Omental fat pad (tissue), 4 donors: Measurements from ENCODE around the gene SERPING1. TPM values are rescaled to one million over a fixed set of nuclear protein-coding genes. Genes with fewer than 3 reads are reported as not detected.
A peak's percentile ranks its signal among the peaks of the same experiment; 100 is the strongest.

Experiments
- ATAC-seq: fragments of 150-250 bp; one replicate; pipeline ENCODE4 v1.9.1; 2016; ENCODE audit warnings: mild to moderate bottlenecking, moderate library complexity; ENCODE audit not compliant: low FRiP score
- DNase-seq: peaks from one replicate; pipeline ENCODE4 v3.0.0-alpha.2; 2019; ENCODE audit warnings: low spot score
- CTCF ChIP-seq, 3 donors: fragments of 450-650 bp; IDR thresholded peaks; one replicate each; pipeline ENCODE4 v1.5.1; 2016 to 2017; ENCODE audit warnings: antibody characterized with exemption in 3 of 3, mild to moderate bottlenecking in 3 of 3, moderate library complexity in 2 of 3
- total RNA-seq, 4 donors: library from RNA; depleted of rRNA; stranded (reverse); fragments of >200 nt; gene quantifications; one replicate each; pipeline ENCODE4 v1.1.0, GENCODE V29; 2016

The SERPING1 gene
- total RNA-seq, 4 donors from 2014 or later: 500 to 1,674 (median 892) TPM

- no peak for DNase-seq
- ATAC-seq: no peak
- no peak for TF ChIP-seq CTCF (IDR thresholded peaks at IDR 0.05)
Measured at GRCh38 chr11:57640068-57640800, 42.7 kb downstream of the SERPING1 start.

GRCh38 chr11:57641011-57641807 lies 43.7 kb downstream of the SERPING1 start:
- DNase-seq (no peak), ATAC-seq (no peak)
- TF ChIP-seq CTCF (IDR thresholded peaks at IDR 0.05): no peak

GRCh38 chr11:57643802-57644201 lies 46.3 kb downstream of the SERPING1 start:
- no peak for TF ChIP-seq CTCF (IDR thresholded peaks at IDR 0.05)
- no peak for ATAC-seq
- no peak for DNase-seq

GRCh38 chr11:57644748-57645688 lies 47.5 kb downstream of the SERPING1 start:
- peak; percentile 80 for DNase-seq
- ATAC-seq: peak; percentile 53
- TF ChIP-seq CTCF (IDR thresholded peaks at IDR 0.05): peak in 1 of 3 donors; percentile 40

- no peak for TF ChIP-seq CTCF (IDR thresholded peaks at IDR 0.05)
- ATAC-seq (no peak), DNase-seq (no peak)
Measured at GRCh38 chr11:57645689-57646085, 48.2 kb downstream of the SERPING1 start.

GRCh38 chr11:57646194-57646798 lies 48.8 kb downstream of the SERPING1 start:
- DNase-seq (no peak), ATAC-seq (no peak)
- no peak for TF ChIP-seq CTCF (IDR thresholded peaks at IDR 0.05)
